PC-9 (cell line): Measurements from ENCODE around the gene ZRANB1. TPM values are rescaled to one million over a fixed set of nuclear protein-coding genes. Genes with fewer than 3 reads are reported as not detected.

ENCODE experiments used
- BruUV-seq: library from RNA; stranded (reverse); fragments of 400-500 nt; replicated peaks from 2 replicates; lab custom pipeline; 2021; lab: Mats Ljungman, UMichigan
- CTCF ChIA-PET: fragments of 300-600 bp; sonication (Branson Sonifier 250); formaldehyde crosslinking; loops from one replicate; lab custom pipeline; 2022; ENCODE audit warnings: antibody characterized with exemption; lab: Charles Lee
- POLR2A ChIA-PET: fragments of 300-600 bp; sonication (Branson Sonifier 250); formaldehyde crosslinking; loops from one replicate; lab custom pipeline; 2022; ENCODE audit warnings: antibody characterized with exemption; ENCODE audit not compliant: unreplicated experiment; lab: Charles Lee
- DNase-seq, 2 experiments: peaks; one replicate each; pipeline versions ENCODE4 v3.0.0 to v3.0.0-alpha.2; 2015 to 2022; ENCODE audit warnings: mixed read lengths in 1 of 2
- H2AFZ ChIP-seq: fragments of 200-600 bp; sonication (generic); 2 replicates; pipeline ENCODE4 v1.8.1; 2017; ENCODE audit warnings: antibody characterized with exemption
- H3F3A ChIP-seq: fragments of 200-600 bp; sonication (generic); 2 replicates; pipeline ENCODE4 v1.8.1; 2017; ENCODE audit warnings: antibody characterized with exemption, mild to moderate bottlenecking, low read depth; ENCODE audit not compliant: insufficient read depth
- H3K27ac ChIP-seq: fragments of 200-600 bp; sonication (generic); 2 replicates; pipeline ENCODE4 v1.6.1; 2016; ENCODE audit warnings: mixed run types
- H3K27me3 ChIP-seq: fragments of 200-600 bp; sonication (generic); 2 replicates; pipeline ENCODE4 v1.6.1; 2016; ENCODE audit warnings: low read depth, mixed run types; ENCODE audit not compliant: insufficient read depth
- H3K36me3 ChIP-seq: fragments of 200-600 bp; sonication (generic); 2 replicates; pipeline ENCODE4 v1.6.1; 2016; ENCODE audit warnings: low read depth, mixed run types
- H3K4me1 ChIP-seq: fragments of 200-600 bp; sonication (generic); replicated peaks from 2 replicates; pipeline ENCODE4 v1.6.1; 2016; ENCODE audit warnings: mixed run types; ENCODE audit not compliant: insufficient read depth
- H3K4me2 ChIP-seq: fragments of 200-600 bp; sonication (generic); 2 replicates; pipeline ENCODE4 v1.6.1; 2017; ENCODE audit warnings: mixed run types
- H3K4me3 ChIP-seq: fragments of 200-600 bp; sonication (generic); 2 replicates; pipeline ENCODE4 v1.6.1; 2016; ENCODE audit warnings: mixed run types
- H3K79me2 ChIP-seq: fragments of 200-600 bp; sonication (generic); 2 replicates; pipeline ENCODE4 v1.6.1; 2017; ENCODE audit warnings: low read depth, mixed run types
- H3K9me2 ChIP-seq: fragments of 200-600 bp; sonication (generic); 2 replicates; pipeline ENCODE4 v1.8.1; 2017; ENCODE audit warnings: mild to moderate bottlenecking; ENCODE audit not compliant: insufficient read depth
- H3K9me3 ChIP-seq: fragments of 200-600 bp; sonication (generic); 2 replicates; pipeline ENCODE4 v1.8.1; 2016; ENCODE audit warnings: low read depth; ENCODE audit not compliant: insufficient read depth
- H4K20me1 ChIP-seq: fragments of 200-600 bp; sonication (generic); 2 replicates; pipeline ENCODE4 v1.8.1; 2017; ENCODE audit not compliant: insufficient read depth
- EZH2 ChIP-seq: fragments of 200-600 bp; sonication (generic); IDR thresholded peaks from 2 replicates; pipeline ENCODE4 v1.8.0; 2017; ENCODE audit warnings: antibody characterized with exemption, low read depth
- intact Hi-C: fragments of 100-400 bp; cut with micrococcal nuclease; formaldehyde crosslinking; loops from one replicate; pipeline ENCODE4 v1.10.0; 2022; ENCODE audit not compliant: unreplicated experiment
- total RNA-seq: library from RNA; stranded (reverse); gene quantifications from 2 replicates; pipeline ENCODE4 v1.2.3, GENCODE V29; 2021
- TF ChIP-seq, protein P1 (sequence below): fragments of 200-600 bp; sonication (generic); conservative IDR thresholded peaks from 2 replicates; pipeline ENCODE4 v1.6.1; 2017; ENCODE audit warnings: mixed run types, antibody characterized with exemption, mild to moderate bottlenecking, moderate library complexity

Gene ZRANB1
- total RNA-seq, 1 experiment from 2014 or later, result 10.9 TPM

DNA sequence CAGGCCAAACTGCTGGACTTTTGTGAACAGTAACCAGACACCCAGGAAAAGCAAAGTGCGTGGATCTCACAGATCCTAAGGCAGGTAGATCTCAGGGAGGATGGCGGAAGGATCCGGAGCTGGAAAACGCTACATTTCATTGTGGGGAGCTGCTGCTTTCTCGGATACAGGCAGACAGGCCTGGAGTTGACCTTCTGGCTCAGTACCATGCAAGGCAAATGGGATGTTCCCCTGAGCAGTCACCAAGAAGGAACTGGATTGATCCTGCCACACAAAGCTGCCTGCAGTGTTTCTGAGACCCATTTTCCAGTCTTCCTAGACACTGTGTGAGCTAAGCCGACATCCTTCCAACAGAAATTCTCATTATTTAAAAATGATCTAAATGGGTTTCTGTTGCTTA, 65.5 kb downstream of the ZRANB1 start:
- DNase-seq, result no peak
- Histone ChIP-seq H3K4me3 (no peak overlapping the region), H3K36me3 (no peaks in the 10 kb centered on the region), H3K9me3 (no peaks in the 10 kb centered on the region), H3K27me3 (no peaks in the 10 kb centered on the region), H3K4me2 (no peak overlapping the region), H3K4me1 (no peaks in the 10 kb centered on the region), H3K9me2 (no peaks in the 10 kb centered on the region), H3K27ac (no peak overlapping the region), H4K20me1 (peaks cover 16% of the 10 kb centered on the region), H3K79me2 (peaks cover 9% of the 10 kb centered on the region; the same call in 1 of the 2 replicates), H3F3A (no peaks in the 10 kb centered on the region), H2AFZ (no peak overlapping the region)
- ChIA-PET CTCF (interaction anchor here (0.7 kb wide), 1 partner anchor 78 kb away, joined by 3 read pairs; no protein-coding TSS in a partner anchor), POLR2A (interaction anchor here (0.6 kb wide), 1 partner anchor 556 kb away, joined by 9 read pairs; no protein-coding TSS in a partner anchor)
- TF ChIP-seq, protein P1, sequence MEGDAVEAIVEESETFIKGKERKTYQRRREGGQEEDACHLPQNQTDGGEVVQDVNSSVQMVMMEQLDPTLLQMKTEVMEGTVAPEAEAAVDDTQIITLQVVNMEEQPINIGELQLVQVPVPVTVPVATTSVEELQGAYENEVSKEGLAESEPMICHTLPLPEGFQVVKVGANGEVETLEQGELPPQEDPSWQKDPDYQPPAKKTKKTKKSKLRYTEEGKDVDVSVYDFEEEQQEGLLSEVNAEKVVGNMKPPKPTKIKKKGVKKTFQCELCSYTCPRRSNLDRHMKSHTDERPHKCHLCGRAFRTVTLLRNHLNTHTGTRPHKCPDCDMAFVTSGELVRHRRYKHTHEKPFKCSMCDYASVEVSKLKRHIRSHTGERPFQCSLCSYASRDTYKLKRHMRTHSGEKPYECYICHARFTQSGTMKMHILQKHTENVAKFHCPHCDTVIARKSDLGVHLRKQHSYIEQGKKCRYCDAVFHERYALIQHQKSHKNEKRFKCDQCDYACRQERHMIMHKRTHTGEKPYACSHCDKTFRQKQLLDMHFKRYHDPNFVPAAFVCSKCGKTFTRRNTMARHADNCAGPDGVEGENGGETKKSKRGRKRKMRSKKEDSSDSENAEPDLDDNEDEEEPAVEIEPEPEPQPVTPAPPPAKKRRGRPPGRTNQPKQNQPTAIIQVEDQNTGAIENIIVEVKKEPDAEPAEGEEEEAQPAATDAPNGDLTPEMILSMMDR, result no peak
- no peak for TF ChIP-seq EZH2
- intact Hi-C loops, result no loop called here
- no TSS peak for BruUV-seq

DNA sequence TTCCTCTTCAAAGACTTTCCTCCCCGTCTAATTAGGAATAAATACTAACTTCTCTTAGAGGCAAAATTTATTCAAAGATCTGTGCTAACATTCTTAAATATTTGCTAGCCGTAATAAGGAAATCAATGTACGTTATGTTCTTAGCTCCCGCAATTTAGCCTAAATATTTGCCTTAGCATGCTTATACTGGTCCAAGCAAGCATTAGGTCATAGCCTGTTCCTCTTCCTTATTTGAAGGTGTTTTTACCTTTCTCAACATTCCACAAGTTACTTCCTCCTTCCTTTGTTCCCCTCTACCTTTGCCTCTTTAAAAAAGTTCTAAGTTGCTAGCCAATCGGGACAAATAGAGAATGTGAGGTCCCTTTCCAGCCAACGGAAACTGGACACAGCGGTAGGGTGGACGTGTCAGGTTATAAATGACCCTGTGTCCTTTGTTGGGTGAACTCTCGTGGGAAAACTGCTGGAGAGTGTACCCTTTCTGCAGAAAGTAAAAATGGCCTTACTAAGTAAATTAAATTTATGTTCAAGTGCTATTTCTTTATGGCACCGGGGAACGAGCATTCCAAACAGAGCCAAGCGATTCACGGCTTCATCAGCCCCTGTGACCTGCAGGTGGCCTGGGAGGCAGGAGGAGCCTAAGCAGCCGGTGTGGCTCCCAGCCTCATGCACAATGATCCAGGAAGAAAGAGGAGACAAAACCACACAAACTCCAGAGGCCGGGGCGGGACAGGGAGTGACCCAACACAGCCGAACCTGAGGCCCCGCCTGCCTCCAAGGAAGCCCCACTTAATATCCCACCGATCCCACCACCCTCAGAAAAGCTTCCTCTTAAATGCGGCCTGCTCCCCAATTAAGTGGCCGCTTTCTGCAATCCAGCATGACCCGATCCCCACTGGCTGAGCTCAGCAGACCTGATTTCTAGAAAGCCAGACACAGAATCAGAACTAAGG, 67.0 kb downstream of the ZRANB1 start:
- intact Hi-C loops, result no loop called here
- peaks cover 11% of the 10 kb centered on the region for H4K20me1 ChIP-seq
- TF ChIP-seq EZH2, result no peak
- TF ChIP-seq, protein P1, result no peak
- H3K36me3 ChIP-seq, result no peaks in the 10 kb centered on the region
- H3K27ac ChIP-seq, result no peak overlapping the region
- H3K79me2 ChIP-seq, result peaks cover 17% of the 10 kb centered on the region; the same call in 1 of the 2 replicates
- POLR2A ChIA-PET, result no interaction called here
- H3F3A ChIP-seq, result no peaks in the 10 kb centered on the region
- H3K4me1 ChIP-seq, result no peaks in the 10 kb centered on the region
- H3K9me3 ChIP-seq, result no peaks in the 10 kb centered on the region
- H3K4me2 ChIP-seq, result no peak overlapping the region
- H2AFZ ChIP-seq, result no peak overlapping the region
- BruUV-seq, result no TSS peak
- CTCF ChIA-PET, result no interaction called here
- no peaks in the 10 kb centered on the region for H3K9me2 ChIP-seq
- H3K27me3 ChIP-seq, result no peaks in the 10 kb centered on the region
- no peak for DNase-seq
- H3K4me3 ChIP-seq, result no peak overlapping the region

DNA sequence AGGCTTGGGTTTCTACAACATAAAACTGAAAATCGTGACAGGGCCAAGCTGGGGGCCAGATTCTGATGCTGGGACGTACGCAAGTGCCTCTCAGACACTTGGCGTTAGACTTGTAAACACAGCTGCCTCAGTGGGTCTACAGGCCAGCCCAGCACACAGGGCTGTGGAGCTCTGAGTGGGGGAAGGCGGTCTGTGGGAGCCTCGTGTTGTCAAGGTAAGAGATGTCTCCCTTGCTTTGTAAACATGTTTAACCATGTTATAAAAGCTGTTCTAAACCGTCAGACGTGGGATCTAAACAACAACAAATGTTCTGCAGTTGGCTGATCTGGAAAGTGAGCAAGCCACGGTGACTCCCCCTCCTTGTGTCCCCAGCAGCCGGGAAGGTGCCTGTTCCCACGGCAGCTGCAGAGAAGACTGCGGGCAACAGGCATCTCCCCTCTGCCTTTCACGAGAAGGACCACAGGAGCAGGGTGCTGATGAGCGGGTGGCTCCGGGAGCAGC, 67.8 kb downstream of the ZRANB1 start:
- no TSS peak for BruUV-seq
- H3K4me1 ChIP-seq, result no peaks in the 10 kb centered on the region
- no peak overlapping the region for H3K4me3 ChIP-seq
- CTCF ChIA-PET, result interaction anchor here (0.6 kb wide), 1 partner anchor 12 kb away, joined by 9 read pairs; no protein-coding TSS in a partner anchor
- H3K4me2 ChIP-seq, result no peak overlapping the region
- no peaks in the 10 kb centered on the region for H3K9me3 ChIP-seq
- H3K27ac ChIP-seq, result no peak overlapping the region
- POLR2A ChIA-PET, result no interaction called here
- H3F3A ChIP-seq, result no peaks in the 10 kb centered on the region
- peaks cover 20% of the 10 kb centered on the region; the same call in 1 of the 2 replicates for H3K79me2 ChIP-seq
- no peak for DNase-seq
- H3K27me3 ChIP-seq, result no peaks in the 10 kb centered on the region
- no peaks in the 10 kb centered on the region for H3K36me3 ChIP-seq
- intact Hi-C loops, result no loop called here
- H2AFZ ChIP-seq, result no peak overlapping the region
- peaks cover 6% of the 10 kb centered on the region for H4K20me1 ChIP-seq
- H3K9me2 ChIP-seq, result no peaks in the 10 kb centered on the region
- TF ChIP-seq, protein P1, result no peak
- no peak for TF ChIP-seq EZH2
